ENCODE measurements around the gene SRPRB.

SRPRB gene

GRCh38 chr3:133849346-133849745, 43.7 kb downstream of the SRPRB start:
- no peak for DNase-seq

- no peak for DNase-seq
Measured at GRCh38 chr3:133850034-133850433, 44.4 kb downstream of the SRPRB start.

- DNase-seq = no peak
Measured at GRCh38 chr3:133851266-133851906, 45.8 kb downstream of the SRPRB start.

GRCh38 chr3:133851931-133852330, 46.3 kb downstream of the SRPRB start:
- no peak for DNase-seq

- no peak for DNase-seq
Measured at GRCh38 chr3:133853063-133853924, 47.7 kb downstream of the SRPRB start.

- DNase-seq = no peak
Measured at GRCh38 chr3:133853925-133854227, 48.3 kb downstream of the SRPRB start.

- no peak for DNase-seq
Measured at GRCh38 chr3:133854264-133855001, 48.8 kb downstream of the SRPRB start.

GRCh38 chr3:133855002-133855370, 49.4 kb downstream of the SRPRB start:
- DNase-seq = no peak

GRCh38 chr3:133855772-133856171, 50.2 kb downstream of the SRPRB start:
- DNase-seq = no peak

GRCh38 chr3:133856316-133856715, 50.7 kb downstream of the SRPRB start:
- DNase-seq = no peak

- DNase-seq = no peak
Measured at GRCh38 chr3:133857767-133858166, 52.2 kb downstream of the SRPRB start.

- no peak for DNase-seq
Measured at GRCh38 chr3:133859381-133860234, 54.0 kb downstream of the SRPRB start.

GRCh38 chr3:133860519-133860918, 54.9 kb downstream of the SRPRB start:
- no peak for DNase-seq

- DNase-seq = no peak
Measured at GRCh38 chr3:133862161-133862560, 56.5 kb downstream of the SRPRB start.

- no peak for DNase-seq
Measured at GRCh38 chr3:133863911-133864310, 58.3 kb downstream of the SRPRB start.

GRCh38 chr3:133864616-133865015, 59.0 kb downstream of the SRPRB start:
- no peak for DNase-seq

GRCh38 chr3:133865136-133865855, 59.7 kb downstream of the SRPRB start:
- no peak for DNase-seq

- DNase-seq = no peak
Measured at GRCh38 chr3:133866141-133866540, 60.5 kb downstream of the SRPRB start.

GRCh38 chr3:133868186-133868585, 62.6 kb downstream of the SRPRB start:
- no peak for DNase-seq

- DNase-seq = no peak
Measured at GRCh38 chr3:133868758-133869475, 63.3 kb downstream of the SRPRB start.

GRCh38 chr3:133869586-133869985, 64.0 kb downstream of the SRPRB start:
- no peak for DNase-seq

GRCh38 chr3:133870822-133871221, 65.2 kb downstream of the SRPRB start:
- no peak for DNase-seq

Data from activated T-cell treated with anti-CD3 and anti-CD28 coated beads for 4 hours (primary cell).